Measurements from ENCODE around the gene TOR1AIP1. TPM values are rescaled to one million over a fixed set of nuclear protein-coding genes. Genes with fewer than 3 reads are reported as not detected.

Gene TOR1AIP1
- total and polyA plus RNA-seq, 3 experiments from 2014 or later = 51.0 to 79.9 (median 52.6) TPM

DNA sequence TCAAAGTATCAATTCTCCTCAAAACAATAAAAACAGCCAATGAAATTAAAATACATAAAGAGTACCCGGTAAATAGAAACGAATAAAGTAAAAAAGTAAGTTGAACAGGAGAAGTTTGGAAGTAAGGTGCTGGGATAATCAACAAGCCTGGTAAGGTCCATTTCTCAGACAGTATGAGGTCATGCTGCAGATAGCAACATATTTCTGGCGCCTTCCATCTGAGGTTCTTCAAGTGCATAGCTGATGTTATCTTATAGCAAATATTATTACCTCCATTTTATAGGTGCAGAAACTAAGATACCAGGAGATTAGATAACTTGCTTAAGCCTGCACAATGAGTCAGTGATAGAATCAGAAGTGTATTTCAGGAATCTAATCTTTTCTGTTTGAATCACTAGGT, 48.8 kb downstream of the TOR1AIP1 start:
- POLR2A ChIA-PET = interaction anchor here (0.7 kb wide), 1 partner anchor 186 kb away, joined by 5 read pairs; no protein-coding TSS in a partner anchor
- H3K36me3 Mint-ChIP-seq = no peaks in the 10 kb centered on the region
- Histone ChIP-seq H3K9me3 (ENCODE audit: low read length) (no peaks in the 10 kb centered on the region), H3K27ac (ENCODE audit: low read depth, low read length) (no peak overlapping the region), H3K4me1 (ENCODE audit: insufficient read depth, low read length) (no peaks in the 10 kb centered on the region), H3K36me3 (ENCODE audit: insufficient read depth, low read length) (no peaks in the 10 kb centered on the region), H3K4me3 (ENCODE audit: low read length) (no peak overlapping the region), H3K27me3 (ENCODE audit: insufficient read depth, low read length, poor library complexity, severe bottlenecking) (no peaks in the 10 kb centered on the region)
- peaks cover 0 to 15% of the 10 kb centered on the region in 2 donors for H3K27me3 Mint-ChIP-seq
- H3K4me1 Mint-ChIP-seq = no peaks in the 10 kb centered on the region
- no peak overlapping the region for H3K4me3 Mint-ChIP-seq
- no peaks in the 10 kb centered on the region for H3K9me3 Mint-ChIP-seq
- CTCF ChIA-PET = interaction anchor here (1.6 kb wide), 1 partner anchor 27 kb away, joined by 3 read pairs; no protein-coding TSS in a partner anchor
- no peak for DNase-seq
- H3K27ac Mint-ChIP-seq = no peak overlapping the region

DNA sequence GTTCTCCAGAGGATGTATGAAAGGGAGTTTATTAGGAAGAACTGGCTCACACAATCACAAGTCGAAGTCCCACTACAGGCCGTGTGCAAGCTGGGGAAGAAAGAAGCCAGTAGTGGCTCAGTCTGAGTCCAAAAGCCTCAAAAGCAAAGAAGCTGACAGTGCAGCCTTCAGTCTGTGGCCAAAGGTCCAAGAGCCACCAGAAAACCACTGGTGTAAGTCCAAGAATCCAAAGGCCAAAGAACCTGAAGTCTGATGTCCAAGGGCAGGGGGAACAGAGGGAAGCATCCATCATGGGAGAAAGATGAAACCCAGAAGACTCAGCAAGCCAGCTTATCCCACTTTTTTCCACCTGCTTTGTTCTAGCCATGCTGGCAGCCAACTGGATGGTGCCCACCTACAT, 51.1 kb downstream of the TOR1AIP1 start:
- Histone ChIP-seq H3K27me3 (ENCODE audit: insufficient read depth, low read length, poor library complexity, severe bottlenecking) (no peaks in the 10 kb centered on the region), H3K36me3 (ENCODE audit: insufficient read depth, low read length) (no peaks in the 10 kb centered on the region), H3K9me3 (ENCODE audit: low read length) (no peaks in the 10 kb centered on the region), H3K4me3 (ENCODE audit: low read length) (no peak overlapping the region), H3K27ac (ENCODE audit: low read depth, low read length) (no peak overlapping the region), H3K4me1 (ENCODE audit: insufficient read depth, low read length) (no peaks in the 10 kb centered on the region)
- no peaks in the 10 kb centered on the region for H3K4me1 Mint-ChIP-seq
- peaks cover 0 to 17% of the 10 kb centered on the region in 2 donors for H3K27me3 Mint-ChIP-seq
- no peak for DNase-seq
- H3K36me3 Mint-ChIP-seq = no peaks in the 10 kb centered on the region
- no peak overlapping the region for H3K4me3 Mint-ChIP-seq
- H3K27ac Mint-ChIP-seq = no peak overlapping the region
- CTCF ChIA-PET = no interaction called here
- H3K9me3 Mint-ChIP-seq = no peaks in the 10 kb centered on the region
- POLR2A ChIA-PET = interaction anchor here (1.1 kb wide), 1 partner anchor 21 kb away, joined by 3 read pairs; the partner anchor contains the start of gene CEP350

DNA sequence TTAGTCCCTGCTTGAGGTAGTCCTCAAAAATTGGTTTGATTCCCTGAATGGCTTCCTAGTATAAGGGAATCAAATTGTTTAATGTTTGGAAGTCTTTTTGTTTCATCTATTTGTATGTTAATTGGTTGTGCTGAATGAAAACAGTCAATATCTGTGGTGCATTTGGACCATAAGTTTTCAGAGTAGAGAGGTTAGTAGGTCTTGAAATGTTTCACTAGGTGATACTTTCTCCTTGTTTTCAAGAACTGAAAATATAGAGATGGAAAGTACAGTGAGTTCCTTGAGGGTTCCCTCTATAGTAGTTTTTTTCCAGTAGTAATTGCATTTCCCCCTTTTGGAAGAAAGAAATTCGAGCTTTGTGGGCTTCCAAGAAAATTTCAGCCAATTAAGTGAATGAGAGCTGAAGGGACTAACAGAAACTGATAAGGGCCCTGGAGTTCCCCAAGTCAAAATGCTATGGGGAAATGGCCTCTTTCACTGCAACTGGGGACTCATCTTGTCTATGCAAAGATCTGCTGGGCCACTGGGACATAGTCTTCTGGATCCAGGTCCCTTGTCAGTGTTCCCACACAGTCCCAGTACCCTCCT, 53.9 kb downstream of the TOR1AIP1 start:
- ChIA-PET CTCF (interaction anchor here (0.5 kb wide), 1 partner anchor 53 kb away, joined by 3 read pairs; no protein-coding TSS in a partner anchor), POLR2A (no interaction called here)
- Mint-ChIP-seq H3K4me3 (no peak overlapping the region), H3K27me3 (peaks cover 0 to 26% of the 10 kb centered on the region in 2 donors), H3K27ac (no peak overlapping the region), H3K36me3 (no peaks in the 10 kb centered on the region), H3K9me3 (no peaks in the 10 kb centered on the region), H3K4me1 (no peaks in the 10 kb centered on the region)
- Histone ChIP-seq H3K36me3 (ENCODE audit: insufficient read depth, low read length) (no peaks in the 10 kb centered on the region), H3K4me1 (ENCODE audit: insufficient read depth, low read length) (no peaks in the 10 kb centered on the region), H3K27me3 (ENCODE audit: insufficient read depth, low read length, poor library complexity, severe bottlenecking) (no peaks in the 10 kb centered on the region), H3K27ac (ENCODE audit: low read depth, low read length) (no peak overlapping the region), H3K9me3 (ENCODE audit: low read length) (no peaks in the 10 kb centered on the region), H3K4me3 (ENCODE audit: low read length) (no peak overlapping the region)
- DNase-seq = no peak

DNA sequence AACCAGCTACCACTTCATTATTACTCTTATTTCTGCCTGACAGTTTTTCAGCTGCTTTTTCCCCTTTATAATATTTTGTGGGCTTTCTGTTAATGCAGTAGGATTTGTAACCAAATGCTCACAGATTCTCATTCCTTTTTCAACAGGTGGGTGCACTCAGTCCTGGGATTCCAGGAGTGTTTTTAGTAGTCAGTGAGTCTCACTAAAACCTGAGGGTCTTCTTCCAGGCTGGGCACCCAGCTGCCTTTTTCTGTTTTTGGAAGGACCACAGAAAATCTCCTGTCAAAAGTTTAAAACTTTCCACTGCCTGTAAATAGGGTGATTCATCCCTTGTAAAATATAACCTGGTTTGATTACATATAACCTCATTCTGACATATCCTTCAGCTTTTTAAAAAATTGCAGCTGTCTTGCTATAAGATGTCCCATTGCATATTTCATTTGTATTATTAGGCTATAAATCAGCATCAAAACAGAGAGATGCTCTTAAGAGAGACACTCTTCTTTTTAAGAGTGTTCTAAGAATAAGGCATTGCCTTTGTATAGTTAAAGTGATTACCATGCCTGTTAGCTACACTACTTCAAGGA, 55.7 kb downstream of the TOR1AIP1 start:
- Mint-ChIP-seq H3K36me3 (no peaks in the 10 kb centered on the region), H3K27me3 (peaks cover 0 to 22% of the 10 kb centered on the region in 2 donors), H3K4me3 (no peak overlapping the region), H3K27ac (no peak overlapping the region), H3K9me3 (peaks cover 0 to 2% (median 0%) of the 10 kb centered on the region in 5 donors), H3K4me1 (no peaks in the 10 kb centered on the region)
- Histone ChIP-seq H3K4me1 (ENCODE audit: insufficient read depth, low read length) (no peaks in the 10 kb centered on the region), H3K4me3 (ENCODE audit: low read length) (no peak overlapping the region), H3K9me3 (ENCODE audit: low read length) (no peaks in the 10 kb centered on the region), H3K27ac (ENCODE audit: low read depth, low read length) (no peak overlapping the region), H3K27me3 (ENCODE audit: insufficient read depth, low read length, poor library complexity, severe bottlenecking) (no peaks in the 10 kb centered on the region), H3K36me3 (ENCODE audit: insufficient read depth, low read length) (no peaks in the 10 kb centered on the region)
- no peak for DNase-seq
- ChIA-PET CTCF (no interaction called here), POLR2A (no interaction called here)

DNA sequence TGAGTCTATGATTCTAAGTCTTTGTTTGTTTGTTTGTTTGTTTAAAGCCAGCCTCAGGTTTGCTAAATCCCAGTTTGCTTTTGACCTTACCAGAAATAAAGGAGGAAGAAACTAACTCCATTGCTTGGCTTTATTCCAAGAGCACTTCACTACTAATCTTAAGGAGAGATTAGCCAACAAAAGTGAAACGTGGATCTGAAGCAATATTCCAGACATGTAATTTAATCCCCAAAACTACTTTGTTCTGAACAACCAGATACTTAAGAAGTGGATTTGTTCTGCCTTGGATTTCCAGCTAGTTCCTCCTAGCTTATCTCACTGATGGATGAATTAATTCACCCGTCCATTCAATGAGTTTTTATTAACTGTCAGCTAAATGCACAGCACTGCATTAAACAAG, 56.7 kb downstream of the TOR1AIP1 start:
- peaks cover 0 to 3% (median 0%) of the 10 kb centered on the region in 5 donors for H3K9me3 Mint-ChIP-seq
- Histone ChIP-seq H3K36me3 (ENCODE audit: insufficient read depth, low read length) (no peaks in the 10 kb centered on the region), H3K4me3 (ENCODE audit: low read length) (no peak overlapping the region), H3K4me1 (ENCODE audit: insufficient read depth, low read length) (no peaks in the 10 kb centered on the region), H3K27me3 (ENCODE audit: insufficient read depth, low read length, poor library complexity, severe bottlenecking) (no peaks in the 10 kb centered on the region), H3K9me3 (ENCODE audit: low read length) (no peaks in the 10 kb centered on the region), H3K27ac (ENCODE audit: low read depth, low read length) (no peak overlapping the region)
- no peaks in the 10 kb centered on the region for H3K36me3 Mint-ChIP-seq
- ChIA-PET POLR2A (no interaction called here), CTCF (no interaction called here)
- DNase-seq = no peak
- H3K27ac Mint-ChIP-seq = no peak overlapping the region
- H3K27me3 Mint-ChIP-seq = peaks cover 0 to 19% of the 10 kb centered on the region in 2 donors
- no peak overlapping the region for H3K4me3 Mint-ChIP-seq
- H3K4me1 Mint-ChIP-seq = no peaks in the 10 kb centered on the region

DNA sequence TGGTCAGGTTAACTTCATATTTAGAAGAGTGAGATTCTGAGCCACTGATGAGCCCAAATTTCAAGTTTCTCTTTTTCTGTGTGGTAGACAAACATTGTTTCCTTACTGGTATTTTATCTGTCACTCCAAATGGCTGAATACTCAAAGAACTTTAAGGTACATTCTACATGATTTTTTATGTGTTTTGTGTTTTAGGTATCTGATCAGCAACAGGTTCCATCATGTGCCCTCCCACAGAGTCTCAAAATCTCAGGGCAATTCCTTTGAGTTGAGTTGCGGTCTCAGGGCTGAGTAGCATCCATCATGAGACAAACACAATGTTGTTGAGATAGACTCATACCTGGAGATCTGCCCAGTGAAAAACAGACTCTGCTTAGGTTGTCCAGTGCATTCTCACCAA, 57.9 kb downstream of the TOR1AIP1 start:
- Histone ChIP-seq H3K4me3 (ENCODE audit: low read length) (no peak overlapping the region), H3K4me1 (ENCODE audit: insufficient read depth, low read length) (no peaks in the 10 kb centered on the region), H3K36me3 (ENCODE audit: insufficient read depth, low read length) (no peaks in the 10 kb centered on the region), H3K9me3 (ENCODE audit: low read length) (no peaks in the 10 kb centered on the region), H3K27me3 (ENCODE audit: insufficient read depth, low read length, poor library complexity, severe bottlenecking) (no peaks in the 10 kb centered on the region), H3K27ac (ENCODE audit: low read depth, low read length) (no peak overlapping the region)
- no peak overlapping the region for H3K4me3 Mint-ChIP-seq
- no peak for DNase-seq
- POLR2A ChIA-PET = no interaction called here
- H3K27me3 Mint-ChIP-seq = peaks cover 0 to 12% of the 10 kb centered on the region in 2 donors
- no peaks in the 10 kb centered on the region for H3K4me1 Mint-ChIP-seq
- H3K36me3 Mint-ChIP-seq = no peaks in the 10 kb centered on the region
- CTCF ChIA-PET = no interaction called here
- peaks cover 0 to 3% (median 0%) of the 10 kb centered on the region in 5 donors for H3K9me3 Mint-ChIP-seq
- H3K27ac Mint-ChIP-seq = no peak overlapping the region

DNA sequence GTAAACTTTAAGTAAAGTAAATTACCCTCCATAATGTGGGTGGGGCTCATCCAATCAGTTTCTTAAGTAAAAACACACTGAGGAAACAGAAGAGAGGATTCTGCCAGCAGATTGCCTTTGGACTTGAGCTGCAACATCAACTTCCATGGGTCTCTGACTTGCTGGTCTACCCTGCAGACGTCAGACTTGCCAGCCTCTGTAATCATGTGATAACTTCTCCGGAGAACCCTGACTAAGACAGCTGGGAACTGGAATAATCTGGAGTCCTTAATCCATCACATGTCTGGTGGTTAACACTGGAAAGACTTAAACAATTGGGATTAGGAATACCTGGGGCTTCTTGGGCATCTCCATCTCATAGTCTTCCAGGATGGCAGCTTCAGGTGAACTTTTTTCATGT, 59.4 kb downstream of the TOR1AIP1 start:
- H3K27ac ChIP-seq (ENCODE audit: low read depth, low read length) = no peak overlapping the region
- Mint-ChIP-seq H3K27me3 (peaks cover 0 to 9% of the 10 kb centered on the region in 2 donors), H3K27ac (no peak overlapping the region), H3K4me1 (no peaks in the 10 kb centered on the region), H3K4me3 (no peak overlapping the region), H3K9me3 (peaks cover 0 to 3% (median 0%) of the 10 kb centered on the region in 5 donors), H3K36me3 (no peaks in the 10 kb centered on the region)
- no peaks in the 10 kb centered on the region for H3K9me3 ChIP-seq (ENCODE audit: low read length)
- no peaks in the 10 kb centered on the region for H3K27me3 ChIP-seq (ENCODE audit: insufficient read depth, low read length, poor library complexity, severe bottlenecking)
- no peak overlapping the region for H3K4me3 ChIP-seq (ENCODE audit: low read length)
- ChIA-PET POLR2A (no interaction called here), CTCF (interaction anchor here (1.0 kb wide), 1 partner anchor 11 kb away, joined by 3 read pairs; no protein-coding TSS in a partner anchor)
- H3K36me3 ChIP-seq (ENCODE audit: insufficient read depth, low read length) = no peaks in the 10 kb centered on the region
- DNase-seq = no peak
- H3K4me1 ChIP-seq (ENCODE audit: insufficient read depth, low read length) = no peaks in the 10 kb centered on the region

DNA sequence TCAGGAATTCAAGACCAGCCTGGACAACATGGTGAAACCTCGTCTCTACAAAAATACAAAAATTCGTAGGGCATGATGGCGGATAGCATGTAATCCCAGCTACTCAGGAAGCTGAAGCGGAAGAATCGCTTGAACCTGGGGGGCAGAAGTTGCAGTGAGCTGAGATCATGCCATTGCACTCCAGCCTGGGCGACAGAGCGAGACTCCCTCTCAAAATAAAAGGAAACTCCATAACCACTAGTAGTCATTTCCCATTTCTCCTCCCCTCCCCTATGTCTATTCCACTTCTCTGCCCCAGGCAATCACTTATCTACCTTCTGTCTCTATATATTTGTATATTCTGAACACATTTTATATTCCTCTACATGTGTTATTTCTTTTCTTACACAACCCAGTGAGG, 68.6 kb downstream of the TOR1AIP1 start:
- no peaks in the 10 kb centered on the region for H3K9me3 ChIP-seq (ENCODE audit: low read length)
- Mint-ChIP-seq H3K4me3 (no peak overlapping the region), H3K9me3 (no peaks in the 10 kb centered on the region), H3K27me3 (no peaks in the 10 kb centered on the region), H3K27ac (no peak overlapping the region), H3K36me3 (peaks cover 0 to 9% (median 0%) of the 10 kb centered on the region in 3 donors), H3K4me1 (peaks cover 24 to 32% (median 25%) of the 10 kb centered on the region in 3 donors)
- no peak overlapping the region for H3K27ac ChIP-seq (ENCODE audit: low read depth, low read length)
- no peaks in the 10 kb centered on the region for H3K36me3 ChIP-seq (ENCODE audit: insufficient read depth, low read length)
- no peak for DNase-seq
- CTCF ChIA-PET = no interaction called here
- peaks cover 17% of the 10 kb centered on the region for H3K4me1 ChIP-seq (ENCODE audit: insufficient read depth, low read length)
- no peaks in the 10 kb centered on the region for H3K27me3 ChIP-seq (ENCODE audit: insufficient read depth, low read length, poor library complexity, severe bottlenecking)
- no peak overlapping the region for H3K4me3 ChIP-seq (ENCODE audit: low read length)
- POLR2A ChIA-PET = interaction anchor here (1.1 kb wide), 1 partner anchor 68 kb away, joined by 3 read pairs; the partner anchor contains the start of gene TOR1AIP1
